Activated naive CD8-positive, alpha-beta T cell treated with anti-CD3 and anti-CD28 coated beads, Interleukin-2, amount 10 ng/mL, durations not matched to agents 7 days and 5 days (primary cell): ENCODE results near the gene PLK4. TPM values are rescaled to one million over a fixed set of nuclear protein-coding genes. Genes with fewer than 3 reads are reported as not detected.

Experiments
- ATAC-seq: fragments of 150-1000 bp; cut with Tn5 transposase; one replicate; pipeline ENCODE4 v1.10.0; 2021; ENCODE audit warnings: low read depth, moderate library complexity
- POLR2A ChIA-PET: fragments of 350-600 bp; sonication (Branson Sonifier 250); formaldehyde crosslinking; loops from one replicate; lab custom pipeline; 2021; ENCODE audit warnings: antibody characterized with exemption; lab: Charles Lee
- DNase-seq: peaks from one replicate; pipeline ENCODE4 v3.0.0; 2021
- H3K27ac Mint-ChIP-seq: one replicate; pipeline ENCODE4 v1.8.0; 2022; ENCODE audit warnings: mild to moderate bottlenecking, mixed read lengths
- H3K27me3 Mint-ChIP-seq: one replicate; pipeline ENCODE4 v1.8.0; 2022; ENCODE audit warnings: mild to moderate bottlenecking, moderate library complexity, mixed read lengths
- H3K36me3 Mint-ChIP-seq: one replicate; pipeline ENCODE4 v1.8.0; 2021; ENCODE audit warnings: mild to moderate bottlenecking, mixed read lengths
- H3K4me1 Mint-ChIP-seq: one replicate; pipeline ENCODE4 v1.8.0; 2021; ENCODE audit warnings: mixed read lengths
- H3K4me3 Mint-ChIP-seq: one replicate; pipeline ENCODE4 v1.8.0; 2022; ENCODE audit warnings: mild to moderate bottlenecking, moderate library complexity, mixed read lengths
- H3K9me3 Mint-ChIP-seq: one replicate; pipeline ENCODE4 v1.8.0; 2021; ENCODE audit warnings: mixed read lengths
- total RNA-seq, 2 experiments: library from RNA; stranded (reverse); gene quantifications; one replicate each; pipeline ENCODE4 v1.2.3, GENCODE V29; 2021

Gene PLK4
- 10 to 100 TPM; 35.5 to 39.4 TPM for total RNA-seq

GRCh38 chr4:127880763-127881562 is at the start of gene PLK4:
TSS of gene PLK4 (plus strand) at chr4:127880893. CDS start at chr4:127881135, 242 bp downstream.
- ATAC-seq (peak; percentile 97), DNase-seq (peak; percentile 95)
- Mint-ChIP-seq H3K36me3 (peaks cover 20% of the 10 kb centered on the region), H3K4me1 (peaks cover 28% of the 10 kb centered on the region), H3K27me3 (no peaks in the 10 kb centered on the region), H3K9me3 (no peaks in the 10 kb centered on the region), H3K27ac (peak within 1 kb of the TSS; percentile 97), H3K4me3 (peak within 1 kb of the TSS; percentile 92)
- POLR2A ChIA-PET = interaction anchor here (0.7 to 4.2 kb wide), 7 partner anchors 9 to 1213 kb away, joined by 3 to 56 read pairs (median 5); partner anchors contain the start of genes ABHD18, HSPA4L, LARP1B and MFSD8

GRCh38 chr4:127832585-127832984 is 48.1 kb upstream of the PLK4 start:
- POLR2A ChIA-PET = no interaction called here
- H3K4me1 Mint-ChIP-seq = no peaks in the 10 kb centered on the region
- no peak for ATAC-seq

GRCh38 chr4:127843704-127844600 is 36.7 kb upstream of the PLK4 start:
- peaks cover 13% of the 10 kb centered on the region for H3K36me3 Mint-ChIP-seq
- ATAC-seq (no peak), DNase-seq (no peak)
- POLR2A ChIA-PET = no interaction called here
- peaks cover 17% of the 10 kb centered on the region for H3K9me3 Mint-ChIP-seq
- no peak overlapping the region for H3K27ac Mint-ChIP-seq
- H3K4me3 Mint-ChIP-seq = no peak overlapping the region
- H3K27me3 Mint-ChIP-seq = no peaks in the 10 kb centered on the region
- H3K4me1 Mint-ChIP-seq = no peaks in the 10 kb centered on the region

More at GRCh38 chr4:127832585-127832984, 48.1 kb upstream of the PLK4 start:
- H3K36me3 Mint-ChIP-seq = no peaks in the 10 kb centered on the region
- H3K27me3 Mint-ChIP-seq = peaks cover 2% of the 10 kb centered on the region
- DNase-seq = no peak
- no peak overlapping the region for H3K4me3 Mint-ChIP-seq
- no peaks in the 10 kb centered on the region for H3K9me3 Mint-ChIP-seq
- no peak overlapping the region for H3K27ac Mint-ChIP-seq

GRCh38 chr4:127844601-127845116 is 36.0 kb upstream of the PLK4 start:
- DNase-seq (no peak), ATAC-seq (no peak)
- POLR2A ChIA-PET = no interaction called here
- Mint-ChIP-seq H3K9me3 (peaks cover 21% of the 10 kb centered on the region), H3K27me3 (no peaks in the 10 kb centered on the region), H3K27ac (no peak overlapping the region), H3K4me3 (no peak overlapping the region), H3K4me1 (no peaks in the 10 kb centered on the region), H3K36me3 (peaks cover 16% of the 10 kb centered on the region)

GRCh38 chr4:127846061-127846460 is 34.6 kb upstream of the PLK4 start:
- H3K36me3 Mint-ChIP-seq = peaks cover 23% of the 10 kb centered on the region
- no peaks in the 10 kb centered on the region for H3K27me3 Mint-ChIP-seq
- ATAC-seq (no peak), DNase-seq (no peak)
- POLR2A ChIA-PET = no interaction called here
- H3K4me3 Mint-ChIP-seq = no peak overlapping the region
- no peak overlapping the region for H3K27ac Mint-ChIP-seq
- H3K9me3 Mint-ChIP-seq = peaks cover 29% of the 10 kb centered on the region
- no peaks in the 10 kb centered on the region for H3K4me1 Mint-ChIP-seq

- Mint-ChIP-seq H3K4me3 (no peak overlapping the region), H3K4me1 (peaks cover 3% of the 10 kb centered on the region), H3K27me3 (no peaks in the 10 kb centered on the region), H3K9me3 (peaks cover 34% of the 10 kb centered on the region), H3K27ac (no peak overlapping the region), H3K36me3 (peaks cover 27% of the 10 kb centered on the region)
- ATAC-seq = no peak
- POLR2A ChIA-PET = no interaction called here
- DNase-seq = no peak
Observed at GRCh38 chr4:127846765-127847164, 33.9 kb upstream of the PLK4 start.

GRCh38 chr4:127849505-127850234 is 31.0 kb upstream of the PLK4 start:
- H3K4me3 Mint-ChIP-seq = no peak overlapping the region
- ATAC-seq = no peak
- peaks cover 5% of the 10 kb centered on the region for H3K4me1 Mint-ChIP-seq
- H3K36me3 Mint-ChIP-seq = peaks cover 32% of the 10 kb centered on the region
- no peak for DNase-seq
- peaks cover 43% of the 10 kb centered on the region for H3K9me3 Mint-ChIP-seq
- H3K27ac Mint-ChIP-seq = no peak overlapping the region
- POLR2A ChIA-PET = no interaction called here
- no peaks in the 10 kb centered on the region for H3K27me3 Mint-ChIP-seq

- Mint-ChIP-seq H3K4me3 (no peak overlapping the region), H3K27me3 (no peaks in the 10 kb centered on the region), H3K27ac (no peak overlapping the region), H3K9me3 (peaks cover 37% of the 10 kb centered on the region), H3K36me3 (peaks cover 33% of the 10 kb centered on the region), H3K4me1 (peaks cover 7% of the 10 kb centered on the region)
- no peak for ATAC-seq
- POLR2A ChIA-PET = no interaction called here
- no peak for DNase-seq
Observed at GRCh38 chr4:127852661-127853060, 28.0 kb upstream of the PLK4 start.

- no peak for DNase-seq
- POLR2A ChIA-PET = no interaction called here
- peaks cover 21% of the 10 kb centered on the region for H3K9me3 Mint-ChIP-seq
- peaks cover 28% of the 10 kb centered on the region for H3K36me3 Mint-ChIP-seq
- H3K4me3 Mint-ChIP-seq = no peak overlapping the region
- no peaks in the 10 kb centered on the region for H3K27me3 Mint-ChIP-seq
- H3K27ac Mint-ChIP-seq = no peak overlapping the region
- ATAC-seq = no peak
- H3K4me1 Mint-ChIP-seq = peaks cover 7% of the 10 kb centered on the region
Observed at GRCh38 chr4:127856196-127856812, 24.4 kb upstream of the PLK4 start.

- Mint-ChIP-seq H3K36me3 (peaks cover 24% of the 10 kb centered on the region), H3K27me3 (no peaks in the 10 kb centered on the region), H3K4me1 (peaks cover 2% of the 10 kb centered on the region), H3K9me3 (peaks cover 16% of the 10 kb centered on the region), H3K4me3 (no peak overlapping the region), H3K27ac (no peak overlapping the region)
- no peak for ATAC-seq
- POLR2A ChIA-PET = no interaction called here
- DNase-seq = no peak
Observed at GRCh38 chr4:127856813-127857447, 23.8 kb upstream of the PLK4 start.

GRCh38 chr4:127857641-127858040 is 23.1 kb upstream of the PLK4 start:
- Mint-ChIP-seq H3K36me3 (peaks cover 28% of the 10 kb centered on the region), H3K4me1 (peaks cover 2% of the 10 kb centered on the region), H3K27me3 (no peaks in the 10 kb centered on the region), H3K27ac (no peak overlapping the region), H3K4me3 (no peak overlapping the region), H3K9me3 (peaks cover 16% of the 10 kb centered on the region)
- POLR2A ChIA-PET = no interaction called here
- ATAC-seq (no peak), DNase-seq (no peak)

- H3K27ac Mint-ChIP-seq = no peak overlapping the region
- DNase-seq (no peak), ATAC-seq (no peak)
- no peaks in the 10 kb centered on the region for H3K9me3 Mint-ChIP-seq
- peaks cover 5% of the 10 kb centered on the region for H3K36me3 Mint-ChIP-seq
- POLR2A ChIA-PET = no interaction called here
- H3K27me3 Mint-ChIP-seq = peaks cover 1% of the 10 kb centered on the region
- H3K4me1 Mint-ChIP-seq = peaks cover 7% of the 10 kb centered on the region
- H3K4me3 Mint-ChIP-seq = no peak overlapping the region
Observed at GRCh38 chr4:127868196-127868595, 12.5 kb upstream of the PLK4 start.
